ENCODE measurements around the gene PLD1.

DNA sequence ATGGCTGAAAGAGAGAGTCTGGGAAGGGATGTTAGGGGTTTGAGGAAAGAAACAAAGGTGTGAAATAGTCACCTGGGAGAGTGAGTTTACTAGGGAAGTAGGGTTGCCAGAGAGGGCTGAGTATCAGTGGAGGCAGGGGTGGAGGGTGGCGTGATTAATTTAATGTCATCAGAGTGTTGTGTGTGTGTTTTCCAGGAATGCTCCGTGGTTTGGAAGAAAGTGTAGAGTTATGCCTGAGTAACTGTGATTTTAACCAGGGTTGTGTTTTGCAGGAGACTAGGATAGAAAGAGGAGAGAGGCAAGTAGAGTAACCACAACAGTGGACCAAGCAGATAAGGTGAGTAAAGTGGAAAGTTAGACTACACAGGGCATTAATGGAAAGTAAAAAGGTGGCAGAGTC is 27.2 kb downstream of the PLD1 start:
- TF ChIP-seq CTCF (IDR thresholded peaks at IDR 0.05) (no peak), POLR2A (IDR thresholded peaks at IDR 0.05) (no peak)

Data from gastroesophageal sphincter (tissue), 3 donors.